HepG2 (cell line): ENCODE results near the gene HMCN2.

Source experiments
- CHD4 ChIP-seq: fragments of 200-600 bp; sonication (generic); IDR thresholded peaks from 2 replicates; pipeline ENCODE4 v1.7.0; 2017; ENCODE audit warnings: mild to moderate bottlenecking, low read length, borderline replicate concordance
- CTCF ChIP-seq: sonication (generic); formaldehyde crosslinking; IDR thresholded peaks from 2 replicates; pipeline ENCODE4 v1.5.0; 2020; ENCODE audit warnings: mild to moderate bottlenecking, missing genetic modification reagents, moderate library complexity
- EP300 ChIP-seq, 3 experiments: sonication (generic) in 1 of 3; formaldehyde crosslinking in 1 of 3; IDR thresholded peaks; 2 replicates each; pipeline versions ENCODE4 v1.5.1 to v1.6.1; 2011 to 2020; ENCODE audit warnings: low read depth in 2 of 3, low read length in 2 of 3, borderline replicate concordance in 1 of 3, improper control_type of control experiment in 1 of 3, mild to moderate bottlenecking in 1 of 3, missing genetic modification reagents in 1 of 3, moderate library complexity in 1 of 3
- EZH2 ChIP-seq: conservative IDR thresholded peaks from 2 replicates; pipeline ENCODE4 v1.6.1; 2012; ENCODE audit warnings: mild to moderate bottlenecking, low read depth, low read length, moderate library complexity
- POLR2A ChIP-seq, 2 experiments: IDR thresholded peaks; 2 replicates each; pipeline ENCODE4 v1.6.1; 2011; ENCODE audit warnings: low read depth in 2 of 2, low read length in 2 of 2, mild to moderate bottlenecking in 1 of 2, moderate library complexity in 1 of 2; ENCODE audit not compliant: insufficient read depth in 1 of 2
- U2AF1 ChIP-seq: fragments of 200-400 bp; formaldehyde crosslinking; optimal IDR thresholded peaks from 2 replicates; pipeline ENCODE3; 2017; ENCODE audit warnings: mild to moderate bottlenecking, low read depth, low read length
- YY1 ChIP-seq: IDR thresholded peaks from 2 replicates; pipeline ENCODE4 v1.6.1; 2011; ENCODE audit warnings: low read length, low read depth, moderate library complexity, mild to moderate bottlenecking; ENCODE audit not compliant: insufficient read depth, insufficient replicate concordance
- ZFP36 ChIP-seq: fragments of 150-350 bp; IDR thresholded peaks from 2 replicates; pipeline ENCODE4 v1.6.1; 2018; ENCODE audit warnings: borderline replicate concordance, low read length, low read depth; ENCODE audit not compliant: partially characterized antibody

- TF ChIP-seq CTCF (CRISPR knock-in tag) = no peak
- no peak for TF ChIP-seq EP300 (IDR thresholded peaks at IDR 0.05; ENCODE audit: low read depth in 2 of 2, low read length in 2 of 2)
- TF ChIP-seq EP300 (CRISPR knock-in tag; IDR thresholded peaks at IDR 0.05; ENCODE audit: borderline replicate concordance) = no peak
- no peak for TF ChIP-seq YY1
- no peak for TF ChIP-seq POLR2A (IDR thresholded peaks at IDR 0.05; ENCODE audit: insufficient read depth in 1 of 2, low read depth in 2 of 2, low read length in 2 of 2)
- TF ChIP-seq CHD4 = no peak
- TF ChIP-seq ZFP36 = no peak
- TF ChIP-seq U2AF1 = no peak
- TF ChIP-seq EZH2 = no peak
Measured at GRCh38 chr9:130237076-130237475, 28.5 kb upstream of the HMCN2 start.
